Prostate gland (tissue), 2 donors: ENCODE results near the gene S100A9. TPM values are rescaled to one million over a fixed set of nuclear protein-coding genes. Genes with fewer than 3 reads are reported as not detected.

Source experiments
- DNase-seq: peaks from one replicate; pipeline ENCODE4 v3.0.0-alpha.2; 2019; ENCODE audit warnings: low spot score
- H3K27ac ChIP-seq, 2 donors: fragments of 200-600 bp; sonication (generic); 2 replicates each; pipeline ENCODE4 v1.5.1; 2017 to 2019
- H3K27me3 ChIP-seq: fragments of 200-600 bp; sonication (generic); replicated peaks from 2 replicates; pipeline ENCODE4 v1.5.1; 2019; ENCODE audit not compliant: insufficient read depth
- H3K36me3 ChIP-seq, 2 donors: fragments of 200-600 bp; sonication (generic); 1 replicate in 1 of 2; 2 replicates in 1 of 2; pipeline versions ENCODE4 v1.5.1 to v1.8.1; 2017 to 2019
- H3K4me1 ChIP-seq: fragments of 200-600 bp; sonication (generic); replicated peaks from 2 replicates; pipeline ENCODE4 v1.5.1; 2019
- H3K4me3 ChIP-seq, 2 donors: fragments of 200-600 bp; sonication (generic); 2 replicates each; pipeline ENCODE4 v1.5.1; 2017 to 2019
- H3K9me3 ChIP-seq: fragments of 200-600 bp; sonication (generic); 2 replicates; pipeline ENCODE4 v1.5.1; 2017
- CTCF ChIP-seq, 4 experiments: fragments of 200-600 bp in 2 of 4; fragments of 450-650 bp in 2 of 4; sonication (generic) in 2 of 4; IDR thresholded peaks; 1 replicate in 3 of 4; 2 replicates in 1 of 4; pipeline ENCODE4 v1.5.1; 2016 to 2019; ENCODE audit warnings: antibody characterized with exemption in 4 of 4, mild to moderate bottlenecking in 2 of 4, moderate library complexity in 2 of 4
- POLR2A ChIP-seq: fragments of 450-650 bp; IDR thresholded peaks from one replicate; pipeline ENCODE4 v1.6.1; 2016; ENCODE audit warnings: antibody characterized with exemption, mild to moderate bottlenecking
- POLR2AphosphoS5 ChIP-seq: sonication (generic); formaldehyde crosslinking; IDR thresholded peaks from one replicate; pipeline ENCODE4 v1.6.1; 2017; ENCODE audit warnings: antibody characterized with exemption
- WGBS: methylation state at CpG from one replicate; pipeline ENCODE4 v1.1.5; 2018; 5-methylcytosine and 5-hydroxymethylcytosine counted together
- intact Hi-C: fragments of 100-400 bp; cut with DNase I; formaldehyde crosslinking; loops from one replicate; pipeline ENCODE4 v1.14.2; 2022
- total RNA-seq, 2 donors: library from RNA; depleted of rRNA; stranded (reverse); fragments of >200 nt; gene quantifications; one replicate each; pipeline ENCODE4 v1.1.0, GENCODE V29; 2016

S100A9 gene
- total RNA-seq, 2 donors from 2014 or later: 25.6 to 45.2 TPM

- Histone ChIP-seq H3K4me3 (no peak overlapping the region), H3K27me3 (no peaks in the 10 kb centered on the region), H3K4me1 (no peaks in the 10 kb centered on the region), H3K36me3 (no peaks in the 10 kb centered on the region), H3K9me3 (no peaks in the 10 kb centered on the region), H3K27ac (no peak overlapping the region)
- peak; percentile 21 for DNase-seq
- no peak for TF ChIP-seq POLR2A
- TF ChIP-seq POLR2AphosphoS5: no peak
- TF ChIP-seq CTCF (IDR thresholded peaks at IDR 0.05): peak in 1 of 4 experiments; percentile 36
- intact Hi-C loops: no loop called here
- 70% methylated on average over 12 of the region's 12 CpGs for WGBS
Measured at GRCh38 chr1:153364766-153365666, 7.4 kb downstream of the S100A9 start.

- H3K36me3 ChIP-seq: no peaks in the 10 kb centered on the region
- WGBS: 47% methylated on average over 8 of the region's 8 CpGs
- H3K27ac ChIP-seq: no peak overlapping the region
Measured at GRCh38 chr1:153365696-153366095, 8.0 kb downstream of the S100A9 start.

GRCh38 chr1:153366261-153366660 is 8.6 kb downstream of the S100A9 start:
- no peaks in the 10 kb centered on the region for H3K27me3 ChIP-seq
- no peak overlapping the region for H3K27ac ChIP-seq
- no peak for TF ChIP-seq CTCF (IDR thresholded peaks at IDR 0.05)
- no peak for TF ChIP-seq POLR2A
- H3K4me3 ChIP-seq: no peak overlapping the region
- no peak for DNase-seq
- H3K4me1 ChIP-seq: no peaks in the 10 kb centered on the region
- 88% methylated on average over 6 of the region's 6 CpGs for WGBS
- intact Hi-C loops: no loop called here
- no peaks in the 10 kb centered on the region for H3K9me3 ChIP-seq
- no peaks in the 10 kb centered on the region for H3K36me3 ChIP-seq

More at GRCh38 chr1:153365696-153366095, 8.0 kb downstream of the S100A9 start:
- no peak for DNase-seq
- no peak overlapping the region for H3K4me3 ChIP-seq
- H3K27me3 ChIP-seq: no peaks in the 10 kb centered on the region
- intact Hi-C loops: no loop called here
- TF ChIP-seq CTCF (IDR thresholded peaks at IDR 0.05) (no peak), POLR2AphosphoS5 (no peak), POLR2A (no peak)
- H3K9me3 ChIP-seq: no peaks in the 10 kb centered on the region
- H3K4me1 ChIP-seq: no peaks in the 10 kb centered on the region

GRCh38 chr1:153367090-153367489 is 9.4 kb downstream of the S100A9 start:
- Histone ChIP-seq H3K4me1 (no peaks in the 10 kb centered on the region), H3K36me3 (no peaks in the 10 kb centered on the region), H3K27me3 (no peaks in the 10 kb centered on the region), H3K27ac (no peak overlapping the region), H3K9me3 (no peaks in the 10 kb centered on the region), H3K4me3 (no peak overlapping the region)
- DNase-seq: no peak
- TF ChIP-seq CTCF (IDR thresholded peaks at IDR 0.05): no peak
- no peak for TF ChIP-seq POLR2A
- TF ChIP-seq POLR2AphosphoS5: no peak
- intact Hi-C loops: no loop called here
- WGBS: 72% methylated on average over 2 of the region's 2 CpGs

- 92% methylated on average over 2 of the region's 2 CpGs for WGBS
Measured at GRCh38 chr1:153368495-153368894, 10.8 kb downstream of the S100A9 start.

More at GRCh38 chr1:153368495-153368894, 10.8 kb downstream of the S100A9 start:
- intact Hi-C loops: no loop called here
- TF ChIP-seq POLR2A (no peak), CTCF (IDR thresholded peaks at IDR 0.05) (no peak), POLR2AphosphoS5 (no peak)
- no peak overlapping the region for H3K27ac ChIP-seq
- H3K36me3 ChIP-seq: no peaks in the 10 kb centered on the region
- no peaks in the 10 kb centered on the region for H3K27me3 ChIP-seq
- H3K4me1 ChIP-seq: no peaks in the 10 kb centered on the region
- no peak overlapping the region for H3K4me3 ChIP-seq
- H3K9me3 ChIP-seq: no peaks in the 10 kb centered on the region
- no peak for DNase-seq
